Fibroblast of mammary gland (primary cell): ENCODE data around the gene PRKAG3.
A peak's percentile ranks its signal among the peaks of the same experiment; 100 is the strongest.

Source experiments
- DNase-seq: peaks from one replicate; pipeline ENCODE4 v3.0.0-alpha.2; 2010; ENCODE audit warnings: low read depth
- H3K4me3 ChIP-seq: 2 replicates; pipeline ENCODE4 v1.5.1; 2011; ENCODE audit warnings: low read depth, mild to moderate bottlenecking, low read length, moderate library complexity; ENCODE audit not compliant: control insufficient read depth
- CTCF ChIP-seq: conservative IDR thresholded peaks from 2 replicates; pipeline ENCODE4 v1.5.1; 2011; ENCODE audit warnings: low read depth, low read length, inconsistent platforms; ENCODE audit not compliant: control insufficient read depth, insufficient read depth

Gene PRKAG3

GRCh38 chr2:218877891-218878290 is 46.3 kb upstream of the PRKAG3 start:
- no peak overlapping the region for H3K4me3 ChIP-seq
- DNase-seq, result no peak
- no peak for TF ChIP-seq CTCF

DNA sequence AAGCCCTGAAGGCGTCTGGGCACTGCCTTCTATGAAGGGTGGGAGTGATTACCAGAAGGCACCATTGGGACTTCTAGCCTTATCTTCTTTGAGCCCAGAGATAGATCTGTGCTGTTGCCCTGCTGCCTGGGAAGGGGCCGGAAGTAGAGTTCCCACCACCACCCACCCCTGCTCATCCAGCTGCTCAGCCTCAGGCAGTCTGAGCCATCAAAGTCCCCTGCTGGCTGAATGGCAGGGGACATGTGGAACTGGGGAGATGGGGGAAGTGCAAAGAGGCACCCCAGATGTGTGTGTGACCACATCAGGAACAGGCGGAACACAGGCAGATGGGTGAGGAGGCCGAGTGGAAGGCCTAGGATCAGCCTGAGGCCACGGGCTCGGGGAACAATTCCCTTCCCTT is 45.7 kb upstream of the PRKAG3 start:
- no peak for DNase-seq
- TF ChIP-seq CTCF, result no peak
- no peak overlapping the region for H3K4me3 ChIP-seq

GRCh38 chr2:218876562-218877219 is 45.1 kb upstream of the PRKAG3 start:
- DNase-seq, result peak; percentile 65
- H3K4me3 ChIP-seq, result no peak overlapping the region
- peak; percentile 99 for TF ChIP-seq CTCF

DNA sequence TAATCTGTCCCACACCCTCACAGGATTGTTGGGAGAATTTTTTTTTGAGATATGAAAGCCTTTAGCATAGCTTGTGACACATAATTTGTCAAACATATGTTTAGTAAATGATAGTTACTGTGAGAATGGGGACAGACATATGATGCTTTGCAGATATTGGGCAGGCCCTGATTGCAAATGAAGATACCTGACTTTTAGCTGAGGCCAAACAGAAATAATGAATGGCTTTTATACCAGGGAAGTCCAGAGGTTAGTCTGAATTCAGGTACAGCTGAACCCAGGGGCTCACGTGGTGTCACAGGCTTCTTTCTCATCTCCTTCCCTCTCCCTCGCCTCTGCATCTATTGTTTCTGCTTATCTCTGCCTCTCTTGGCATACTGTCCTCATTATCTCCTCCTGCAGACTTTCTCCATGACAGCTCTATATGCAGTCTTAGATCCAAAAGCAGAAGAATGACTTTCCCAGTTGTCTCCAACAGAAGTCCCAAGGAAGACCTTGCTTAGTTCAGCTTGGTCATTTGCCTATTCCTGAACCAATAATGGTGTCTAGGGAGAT is 44.2 kb upstream of the PRKAG3 start:
- no peak overlapping the region for H3K4me3 ChIP-seq
- TF ChIP-seq CTCF, result no peak
- no peak for DNase-seq

DNA sequence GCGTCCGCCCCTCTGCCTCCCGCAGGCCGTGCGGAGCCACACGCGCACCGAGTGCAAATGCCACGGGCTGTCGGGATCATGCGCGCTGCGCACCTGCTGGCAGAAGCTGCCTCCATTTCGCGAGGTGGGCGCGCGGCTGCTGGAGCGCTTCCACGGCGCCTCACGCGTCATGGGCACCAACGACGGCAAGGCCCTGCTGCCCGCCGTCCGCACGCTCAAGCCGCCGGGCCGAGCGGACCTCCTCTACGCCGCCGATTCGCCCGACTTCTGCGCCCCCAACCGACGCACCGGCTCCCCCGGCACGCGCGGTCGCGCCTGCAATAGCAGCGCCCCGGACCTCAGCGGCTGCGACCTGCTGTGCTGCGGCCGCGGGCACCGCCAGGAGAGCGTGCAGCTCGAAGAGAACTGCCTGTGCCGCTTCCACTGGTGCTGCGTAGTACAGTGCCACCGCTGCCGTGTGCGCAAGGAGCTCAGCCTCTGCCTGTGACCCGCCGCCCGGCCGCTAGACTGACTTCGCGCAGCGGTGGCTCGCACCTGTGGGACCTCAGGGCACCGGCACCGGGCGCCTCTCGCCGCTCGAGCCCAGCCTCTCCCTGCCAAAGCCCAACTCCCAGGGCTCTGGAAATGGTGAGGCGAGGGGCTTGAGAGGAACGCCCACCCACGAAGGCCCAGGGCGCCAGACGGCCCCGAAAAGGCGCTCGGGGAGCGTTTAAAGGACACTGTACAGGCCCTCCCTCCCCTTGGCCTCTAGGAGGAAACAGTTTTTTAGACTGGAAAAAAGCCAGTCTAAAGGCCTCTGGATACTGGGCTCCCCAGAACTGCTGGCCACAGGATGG is 42.0 kb upstream of the PRKAG3 start:
- H3K4me3 ChIP-seq, result no peak overlapping the region
- DNase-seq, result no peak
- no peak for TF ChIP-seq CTCF

DNA sequence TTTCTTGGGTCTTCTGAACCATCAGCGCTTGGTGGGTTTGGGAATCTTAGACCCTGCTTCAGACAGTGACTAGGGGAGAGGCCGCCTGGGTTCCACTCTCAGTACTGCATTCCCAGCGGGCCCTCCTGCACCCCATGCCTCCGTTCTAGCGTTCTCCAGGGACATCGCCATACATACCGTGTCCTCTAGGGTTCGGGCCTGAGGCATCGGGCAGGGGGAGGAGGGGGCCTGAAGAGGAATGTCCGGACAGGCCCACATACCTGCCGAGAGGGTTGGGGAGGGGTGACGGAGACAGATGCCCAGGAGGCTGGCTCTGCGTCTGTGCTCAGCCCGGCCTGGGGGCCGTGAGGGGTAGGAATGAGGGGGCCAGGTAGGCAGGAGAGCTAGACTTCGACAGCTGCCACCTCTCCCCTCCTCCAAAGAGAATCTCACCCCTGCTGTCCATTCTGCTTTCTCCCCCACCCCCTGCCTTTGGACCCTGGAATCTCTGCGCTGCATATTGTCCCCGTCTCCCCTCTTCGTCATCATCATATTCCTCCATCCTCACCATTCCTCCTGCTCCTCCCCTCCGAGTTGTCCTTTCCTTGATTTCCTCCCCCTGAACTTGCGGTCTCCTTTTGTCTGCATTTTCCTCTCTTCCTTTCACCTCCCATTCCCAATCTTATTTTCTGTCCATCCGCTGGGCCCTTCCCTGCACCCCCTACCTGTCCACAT is 41.2 kb upstream of the PRKAG3 start:
- DNase-seq, result no peak
- no peak overlapping the region for H3K4me3 ChIP-seq
- no peak for TF ChIP-seq CTCF
